ENCODE results near the gene EPHB4. TPM values are rescaled to one million over a fixed set of nuclear protein-coding genes. Genes with fewer than 3 reads are reported as not detected.

EPHB4 gene
- total RNA-seq, 1 experiment from 2014 or later = 192 TPM

GRCh38 chr7:100837099-100837836, 9.9 kb upstream of the EPHB4 start:
- intact Hi-C loops (cut with micrococcal nuclease; ENCODE audit: unreplicated experiment) = no loop called here
- no peak for ATAC-seq
- no peaks in the 10 kb centered on the region for H3K36me3 ChIP-seq (ENCODE audit: control insufficient read depth, insufficient read depth, low read length)
- in situ Hi-C loops (cut with HindIII; ENCODE audit: low pct_unique_long_range_greater_than_20kb, low sequenced_read_pairs) = loop anchor here (25.0 kb wide), 1 partner anchor 125 kb away; the partner anchor contains the start of genes EPO and POP7
- no TSS peak for BruUV-seq (replicated peaks)
- CTCF ChIA-PET = no interaction called here
- no peaks in the 10 kb centered on the region for H3K9me3 ChIP-seq (ENCODE audit: control insufficient read depth, insufficient read depth, low read depth, low read length)
- no peak overlapping the region for H3K27ac ChIP-seq (ENCODE audit: low read length)
- H3K4me3 ChIP-seq (ENCODE audit: low read depth in 2 of 2, low read length in 2 of 2) = no peak overlapping the region
- no peak for DNase-seq (ENCODE audit: low read depth, low spot score)
- H3K4me1 ChIP-seq (ENCODE audit: control insufficient read depth, insufficient read depth, low read length) = peaks cover 10% of the 10 kb centered on the region
- POLR2A ChIA-PET = interaction anchor here (0.7 kb wide), 1 partner anchor 29 kb away, joined by 12 read pairs; no protein-coding TSS in a partner anchor
- H3K27me3 ChIP-seq (ENCODE audit: control insufficient read depth, insufficient read depth, low read length) = no peaks in the 10 kb centered on the region
- no peak for TF ChIP-seq SIN3A (IDR thresholded peaks at IDR 0.05; ENCODE audit: borderline replicate concordance, insufficient read depth, low read depth, low read length)
- TF ChIP-seq POLR2AphosphoS5 (IDR thresholded peaks at IDR 0.05; ENCODE audit: low read depth, low read length) = no peak
- no peak for TF ChIP-seq REST (IDR thresholded peaks at IDR 0.05; ENCODE audit: insufficient read depth in 1 of 2, low read depth in 2 of 2, low read length in 1 of 2)
- TF ChIP-seq TCF7L2 (IDR thresholded peaks at IDR 0.05; ENCODE audit: low read depth, low read length) = no peak
- TF ChIP-seq CTCF (IDR thresholded peaks at IDR 0.05) = no peak

GRCh38 chr7:100836812-100837098, 9.4 kb upstream of the EPHB4 start:
- Histone ChIP-seq H3K36me3 (ENCODE audit: control insufficient read depth, insufficient read depth, low read length) (no peaks in the 10 kb centered on the region), H3K4me1 (ENCODE audit: control insufficient read depth, insufficient read depth, low read length) (peaks cover 10% of the 10 kb centered on the region), H3K4me3 (ENCODE audit: low read depth in 2 of 2, low read length in 2 of 2) (no peak overlapping the region), H3K27ac (ENCODE audit: low read length) (no peak overlapping the region), H3K9me3 (ENCODE audit: control insufficient read depth, insufficient read depth, low read depth, low read length) (no peaks in the 10 kb centered on the region), H3K27me3 (ENCODE audit: control insufficient read depth, insufficient read depth, low read length) (no peaks in the 10 kb centered on the region)
- CTCF ChIA-PET = no interaction called here
- ATAC-seq (no peak), DNase-seq (ENCODE audit: low read depth, low spot score) (no peak)
- TF ChIP-seq CTCF (IDR thresholded peaks at IDR 0.05) = no peak
- no peak for TF ChIP-seq REST (IDR thresholded peaks at IDR 0.05; ENCODE audit: insufficient read depth in 1 of 2, low read depth in 2 of 2, low read length in 1 of 2)
- BruUV-seq (replicated peaks) = no TSS peak
- in situ Hi-C loops (cut with HindIII; ENCODE audit: low pct_unique_long_range_greater_than_20kb, low sequenced_read_pairs) (loop anchor here (25.0 kb wide), 1 partner anchor 124 kb away; the partner anchor contains the start of genes EPO and POP7), intact Hi-C loops (cut with micrococcal nuclease; ENCODE audit: unreplicated experiment) (no loop called here)
- POLR2A ChIA-PET = no interaction called here

Measured in Panc1 (cell line).